Coronary artery (tissue), 2 donors: Measurements from ENCODE around the gene SHMT2.

ENCODE experiments used
- DNase-seq: peaks from one replicate; pipeline ENCODE4 v3.0.0-alpha.2; 2017; ENCODE audit warnings: low spot score
- H3K27ac ChIP-seq, 2 donors: fragments of 200-600 bp; sonication (generic); one replicate each; pipeline ENCODE4 v1.5.1; 2016 to 2019
- H3K4me3 ChIP-seq: fragments of 200-600 bp; sonication (generic); 2 replicates; pipeline ENCODE4 v1.5.1; 2016; ENCODE audit warnings: mild to moderate bottlenecking, moderate library complexity
- TF ChIP-seq, protein P1 (sequence below): fragments of 200-600 bp; sonication (generic); IDR thresholded peaks from one replicate; pipeline ENCODE4 v1.5.1; 2019; ENCODE audit warnings: antibody characterized with exemption

The SHMT2 gene

DNA sequence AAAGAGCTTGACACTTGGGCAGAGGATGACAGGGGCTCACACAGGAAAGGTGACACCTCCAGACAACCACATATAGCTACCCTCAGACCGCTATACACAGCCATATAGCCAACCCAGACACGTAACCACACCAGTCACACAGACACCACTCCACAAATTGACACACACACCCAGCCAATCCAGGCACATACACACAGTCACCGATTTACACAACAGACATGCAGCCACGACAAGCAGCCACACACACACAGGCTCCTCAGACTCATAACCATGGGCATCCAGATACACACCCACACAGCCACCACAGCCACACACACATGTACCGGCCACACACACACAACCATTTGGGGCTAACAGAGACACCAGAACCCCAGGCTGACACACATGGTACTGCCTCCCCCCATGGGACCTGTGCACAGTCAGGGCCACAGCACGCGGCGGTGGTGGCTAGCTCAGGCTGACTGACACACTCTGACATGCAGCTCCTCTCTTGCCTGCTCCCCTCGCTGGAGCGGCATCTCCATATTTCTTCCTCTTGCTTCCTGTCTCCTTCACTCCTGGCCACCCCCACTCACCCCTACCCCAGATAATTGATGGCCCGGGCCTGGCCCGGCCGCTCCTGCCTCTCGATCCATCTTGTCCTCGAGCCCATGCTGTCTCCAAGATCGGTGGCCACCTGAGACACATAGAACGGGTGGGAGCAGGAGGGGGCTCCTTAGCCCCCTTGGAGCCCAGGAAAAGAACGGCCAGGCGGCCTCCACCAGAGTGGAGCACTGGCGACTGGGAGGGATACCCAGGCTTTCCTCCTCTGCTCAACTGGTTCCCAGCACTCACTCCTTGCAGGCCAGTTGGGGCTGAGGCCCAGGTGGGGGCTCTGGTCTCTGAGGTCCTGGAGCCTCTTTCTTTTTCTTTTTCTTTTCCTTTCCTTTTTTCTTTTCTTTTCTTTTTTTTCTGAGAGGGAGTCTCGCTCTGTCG lies 6.0 kb upstream of the SHMT2 start:
- DNase-seq, result no peak
- TF ChIP-seq, protein P1, sequence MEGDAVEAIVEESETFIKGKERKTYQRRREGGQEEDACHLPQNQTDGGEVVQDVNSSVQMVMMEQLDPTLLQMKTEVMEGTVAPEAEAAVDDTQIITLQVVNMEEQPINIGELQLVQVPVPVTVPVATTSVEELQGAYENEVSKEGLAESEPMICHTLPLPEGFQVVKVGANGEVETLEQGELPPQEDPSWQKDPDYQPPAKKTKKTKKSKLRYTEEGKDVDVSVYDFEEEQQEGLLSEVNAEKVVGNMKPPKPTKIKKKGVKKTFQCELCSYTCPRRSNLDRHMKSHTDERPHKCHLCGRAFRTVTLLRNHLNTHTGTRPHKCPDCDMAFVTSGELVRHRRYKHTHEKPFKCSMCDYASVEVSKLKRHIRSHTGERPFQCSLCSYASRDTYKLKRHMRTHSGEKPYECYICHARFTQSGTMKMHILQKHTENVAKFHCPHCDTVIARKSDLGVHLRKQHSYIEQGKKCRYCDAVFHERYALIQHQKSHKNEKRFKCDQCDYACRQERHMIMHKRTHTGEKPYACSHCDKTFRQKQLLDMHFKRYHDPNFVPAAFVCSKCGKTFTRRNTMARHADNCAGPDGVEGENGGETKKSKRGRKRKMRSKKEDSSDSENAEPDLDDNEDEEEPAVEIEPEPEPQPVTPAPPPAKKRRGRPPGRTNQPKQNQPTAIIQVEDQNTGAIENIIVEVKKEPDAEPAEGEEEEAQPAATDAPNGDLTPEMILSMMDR, result no peak
- H3K4me3 ChIP-seq, result no peak overlapping the region
- H3K27ac ChIP-seq, result no peak overlapping the region

DNA sequence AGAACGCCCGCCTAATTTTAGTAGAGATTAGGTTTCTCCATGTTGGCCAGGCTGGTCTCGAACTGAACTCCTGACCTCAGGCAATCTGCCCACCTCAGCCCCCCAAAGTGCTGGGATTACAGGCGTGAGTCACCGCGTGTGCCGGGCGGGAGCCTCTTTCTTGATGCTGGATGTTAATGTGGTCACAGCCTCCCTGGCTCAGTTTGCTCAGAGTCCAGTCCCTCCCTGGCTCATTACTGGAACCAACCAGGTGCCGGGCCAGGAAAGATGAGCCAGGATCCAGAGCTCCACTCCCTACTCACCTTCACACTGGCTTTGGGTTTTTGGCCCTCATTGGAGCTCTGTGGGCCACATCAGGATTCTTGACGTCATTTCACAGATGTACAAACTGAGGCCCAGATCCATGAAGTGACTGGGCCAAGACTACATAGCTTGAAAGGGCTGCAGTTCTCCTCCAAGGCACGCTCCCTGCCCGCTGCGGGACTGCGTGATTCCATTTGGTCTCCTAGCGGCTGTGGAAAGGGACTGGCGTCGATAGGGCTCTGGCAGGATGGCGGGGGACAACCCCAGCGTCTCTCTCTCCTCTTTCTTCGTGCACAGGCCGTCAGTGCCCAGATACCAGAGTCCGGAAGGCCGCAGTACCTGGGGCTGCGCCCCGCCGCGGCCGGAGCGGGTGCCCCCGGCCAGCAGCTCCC lies 5.1 kb upstream of the SHMT2 start:
- TF ChIP-seq, protein P1, result no peak
- Histone ChIP-seq H3K4me3 (no peak overlapping the region), H3K27ac (no peak overlapping the region)
- no peak for DNase-seq

DNA sequence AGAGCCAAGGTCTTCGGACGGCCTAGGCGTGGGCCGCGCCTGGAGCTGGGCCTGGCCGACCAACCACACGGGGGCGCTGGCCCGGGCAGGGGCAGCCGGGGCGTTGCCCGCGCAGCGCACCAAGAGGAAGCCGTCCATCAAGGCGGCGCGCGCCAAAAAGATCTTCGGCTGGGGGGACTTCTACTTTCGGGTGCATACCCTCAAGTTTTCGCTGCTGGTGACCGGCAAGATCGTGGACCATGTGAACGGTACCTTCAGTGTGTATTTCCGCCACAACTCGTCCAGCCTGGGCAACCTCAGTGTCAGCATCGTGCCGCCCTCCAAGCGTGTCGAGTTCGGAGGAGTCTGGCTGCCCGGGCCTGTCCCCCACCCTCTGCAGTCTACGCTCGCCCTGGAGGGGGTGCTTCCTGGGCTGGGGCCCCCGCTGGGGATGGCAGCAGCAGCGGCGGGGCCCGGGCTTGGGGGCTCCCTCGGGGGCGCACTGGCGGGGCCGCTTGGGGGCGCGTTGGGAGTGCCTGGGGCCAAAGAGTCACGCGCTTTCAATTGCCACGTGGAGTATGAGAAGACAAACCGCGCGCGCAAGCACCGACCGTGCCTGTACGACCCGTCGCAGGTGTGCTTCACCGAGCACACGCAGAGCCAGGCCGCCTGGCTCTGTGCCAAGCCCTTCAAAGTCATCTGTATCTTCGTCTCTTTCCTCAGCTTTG lies 4.4 kb upstream of the SHMT2 start:
- Histone ChIP-seq H3K27ac (no peak overlapping the region), H3K4me3 (peak overlapping the region; percentile 25)
- DNase-seq, result no peak
- TF ChIP-seq, protein P1, result no peak

DNA sequence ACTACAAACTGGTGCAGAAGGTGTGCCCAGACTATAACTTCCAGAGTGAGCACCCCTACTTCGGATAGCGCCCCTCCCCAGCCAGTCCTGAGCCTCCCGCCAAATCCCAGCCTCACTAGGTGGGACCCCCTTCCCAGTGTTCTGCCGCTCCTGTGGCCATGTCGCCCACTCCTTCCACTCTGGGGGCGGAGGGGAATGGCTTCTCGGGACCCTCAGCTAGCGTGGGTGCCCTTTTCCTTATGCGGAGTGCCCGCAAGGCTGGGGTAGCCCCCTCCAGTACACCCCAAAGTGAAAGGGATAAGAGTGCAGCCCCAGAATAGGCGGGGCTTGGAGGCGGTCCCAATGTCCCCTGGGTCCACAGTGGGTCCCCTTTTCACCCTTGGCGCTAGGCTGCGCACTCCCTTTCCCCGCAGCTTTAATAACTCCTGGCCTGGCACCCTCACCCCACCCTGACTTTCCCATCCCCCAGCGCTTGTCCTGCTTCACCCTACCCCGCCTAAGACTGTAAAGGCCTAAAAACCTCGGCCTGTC lies 3.8 kb upstream of the SHMT2 start:
- no peak overlapping the region for H3K27ac ChIP-seq
- TF ChIP-seq, protein P1, result no peak
- no peak for DNase-seq
- H3K4me3 ChIP-seq, result no peak overlapping the region

DNA sequence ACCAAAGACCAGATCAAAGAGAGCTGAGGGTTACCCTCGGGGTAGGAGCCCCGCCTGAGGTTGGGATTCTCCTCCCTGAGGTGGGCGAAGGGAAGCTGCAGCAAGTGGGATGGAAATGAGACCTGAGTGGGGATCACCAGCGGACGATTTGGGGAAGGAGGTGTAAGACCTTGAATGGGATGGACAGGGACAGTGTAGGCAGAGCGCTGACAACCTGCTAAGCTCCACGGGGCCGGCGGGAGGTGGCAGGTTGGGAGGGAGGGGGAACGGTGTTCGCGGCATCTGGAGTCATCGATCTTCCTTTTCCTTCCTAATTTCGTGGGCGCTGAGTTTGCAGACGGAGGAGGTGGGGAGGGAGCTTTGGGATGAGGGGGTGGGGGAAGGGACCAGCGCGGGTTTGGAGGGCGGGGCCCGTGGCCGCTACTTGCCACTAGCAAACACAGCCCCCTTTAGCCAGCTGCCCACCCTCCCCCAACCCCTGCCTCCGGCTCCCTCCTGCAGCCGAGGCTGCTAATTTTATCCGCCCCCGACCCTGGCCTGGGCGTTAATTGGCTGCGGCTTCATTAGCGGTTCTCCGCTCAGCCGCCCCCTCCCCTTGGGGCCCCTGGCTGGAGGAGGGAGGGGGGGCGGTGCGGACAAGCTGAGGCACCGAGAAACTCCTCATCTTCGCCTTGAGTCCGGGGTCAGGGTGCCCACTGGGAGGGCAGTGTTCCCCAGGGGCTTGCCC lies 2.8 kb upstream of the SHMT2 start:
- H3K4me3 ChIP-seq, result peak overlapping the region; percentile 21
- TF ChIP-seq, protein P1, result no peak
- no peak for DNase-seq
- H3K27ac ChIP-seq, result no peak overlapping the region

DNA sequence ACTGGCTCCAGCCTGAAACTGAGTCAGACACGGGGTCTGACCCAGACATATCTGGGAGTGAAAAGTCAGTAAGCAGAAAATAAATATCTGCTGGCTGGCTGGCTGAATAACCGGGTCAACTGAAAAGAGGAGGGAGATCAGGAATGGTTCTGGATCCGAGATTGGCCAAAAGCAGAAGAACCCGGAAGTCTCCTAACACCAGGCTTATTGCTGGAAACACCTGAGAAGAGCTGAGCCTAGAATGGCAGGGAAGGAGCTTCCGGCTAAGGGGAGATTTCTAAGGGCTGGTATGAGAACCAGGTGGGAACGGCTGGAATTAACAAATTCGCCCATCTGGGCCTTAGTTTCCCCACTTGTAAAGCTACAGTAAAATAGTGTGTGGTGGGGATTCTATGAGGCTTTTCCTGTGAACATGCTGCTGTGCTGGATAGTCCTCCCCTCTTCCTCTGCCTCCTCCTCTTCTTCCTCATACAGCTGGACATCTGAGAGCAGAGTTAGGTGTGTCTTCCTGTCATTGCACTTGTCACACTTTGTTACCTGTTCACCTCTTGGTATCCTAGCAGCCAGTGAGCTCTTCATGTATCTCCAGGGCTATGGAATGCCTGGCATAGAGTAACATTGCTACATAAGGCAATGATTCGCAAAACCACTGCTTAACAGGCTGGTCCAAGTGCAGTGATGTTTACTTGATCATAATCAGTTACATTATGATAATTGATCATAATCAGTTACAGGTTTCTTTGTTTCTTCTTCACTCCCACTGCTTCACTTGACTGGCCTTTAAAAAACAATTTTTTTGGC lies 2.0 kb upstream of the SHMT2 start:
- H3K4me3 ChIP-seq, result peak overlapping the region; percentile 21
- TF ChIP-seq, protein P1, result no peak
- H3K27ac ChIP-seq, result no peak overlapping the region
- DNase-seq, result no peak
